Spinal cord (tissue), 10 donors: Measurements from ENCODE around the gene NUPR2. TPM values are rescaled to one million over a fixed set of nuclear protein-coding genes. Genes with fewer than 3 reads are reported as not detected.
"Not testable (repeated sequence)": the region's sequence is repeated elsewhere in the genome, so short reads cannot be mapped to it uniquely, and the experiment has no call there.

Experiments used
- DNase-seq, 6 donors: peaks; one replicate each; pipeline versions ENCODE4 v3.0.0 to v3.0.0-alpha.2; 2013 to 2015; ENCODE audit warnings: low spot score in 6 of 6, low read depth in 4 of 6
- H3K27ac ChIP-seq: one replicate; pipeline ENCODE4 v1.5.1; 2013; ENCODE audit warnings: low read depth, low read length, control low read depth
- H3K27me3 ChIP-seq: one replicate; pipeline ENCODE4 v1.6.1; 2013; ENCODE audit warnings: low read length; ENCODE audit not compliant: control insufficient read depth, insufficient read depth
- H3K36me3 ChIP-seq: one replicate; pipeline ENCODE4 v1.6.1; 2013; ENCODE audit warnings: low read length; ENCODE audit not compliant: control insufficient read depth, insufficient read depth
- H3K4me1 ChIP-seq: one replicate; pipeline ENCODE4 v1.6.1; 2013; ENCODE audit warnings: low read length; ENCODE audit not compliant: control insufficient read depth, insufficient read depth
- H3K4me3 ChIP-seq: one replicate; pipeline ENCODE4 v1.5.1; 2013; ENCODE audit warnings: low read depth, low read length, control low read depth
- H3K9me3 ChIP-seq: one replicate; pipeline ENCODE4 v1.6.1; 2013; ENCODE audit warnings: low read length; ENCODE audit not compliant: control insufficient read depth, insufficient read depth
- WGBS: methylation state at CpG from one replicate; pipeline ENCODE4 v1.1.5; 2013; ENCODE audit warnings: missing lambda C conversion rate; ENCODE audit not compliant: insufficient coverage; 5-methylcytosine and 5-hydroxymethylcytosine counted together
- polyA plus RNA-seq, 2 donors: library from polyadenylated mRNA; unstranded; fragments of 120-200 nt; gene quantifications; one replicate each; pipeline ENCODE4 v1.2.1, GENCODE V29; 2013; ENCODE audit not compliant: insufficient read length in 2 of 2
- total RNA-seq, 2 donors: library from RNA; depleted of rRNA in 1 of 2; stranded (reverse); fragments of 120-200 nt in 1 of 2; fragments of >200 nt in 1 of 2; gene quantifications; one replicate each; pipeline versions ENCODE4 v1.2.3 to v1.2.4, GENCODE V29; 2013 to 2014
- donor health status: healthy.

The NUPR2 gene
- total and polyA plus RNA-seq, 4 donors = 0.50 to 1.7 (median 1.5) TPM

- Histone ChIP-seq H3K27ac (no peak overlapping the region), H3K4me1 (peaks cover 24% of the 10 kb centered on the region), H3K27me3 (no peaks in the 10 kb centered on the region), H3K9me3 (no peaks in the 10 kb centered on the region), H3K36me3 (peaks cover 70% of the 10 kb centered on the region), H3K4me3 (no peak overlapping the region)
- 8% methylated on average over 16 of the region's 19 CpGs for WGBS
- peak in 4 of 6 donors; percentile 57 to 90 (median 77) for DNase-seq
Observed at GRCh38 chr7:56074371-56074791, 41.8 kb downstream of the NUPR2 start.

- not testable (repeated sequence) for DNase-seq
- 100% methylated on average over 13 of the region's 13 CpGs for WGBS
Observed at GRCh38 chr7:56066376-56066775, 49.8 kb downstream of the NUPR2 start.

More at GRCh38 chr7:56066376-56066775, 49.8 kb downstream of the NUPR2 start:
- not testable (repeated sequence) for H3K4me3 ChIP-seq, H3K27me3 ChIP-seq, H3K9me3 ChIP-seq, H3K27ac ChIP-seq, H3K4me1 ChIP-seq
- H3K36me3 ChIP-seq = peaks cover 32% of the 10 kb centered on the region

Other genes with a start within 250 kb of the NUPR2 start
- 10 to 100 TPM; 14.9 to 24.7 TPM for gene ZNF713, start 229.0 kb downstream of the NUPR2 start, total RNA-seq
- 10 to 100 TPM; 14.4 to 21.6 TPM for gene ZNF713, start 229.0 kb downstream of the NUPR2 start, polyA plus RNA-seq
- 10 to 100 TPM; 18.5 to 20.0 TPM for gene MRPS17, start 164.5 kb downstream of the NUPR2 start, total RNA-seq
- gene MRPS17, start 164.5 kb downstream of the NUPR2 start, polyA plus RNA-seq = 10 to 100 TPM; 19.1 to 20.2 TPM
- 10 to 100 TPM; 70.9 to 77.3 TPM for gene NIPSNAP2, start 151.8 kb downstream of the NUPR2 start, total RNA-seq
- gene NIPSNAP2, start 151.8 kb downstream of the NUPR2 start, polyA plus RNA-seq = 10 to 100 TPM; 85.7 to 95.7 TPM
- 10 to 100 TPM; 28.7 to 30.9 TPM for gene PSPH, start 65.0 kb downstream of the NUPR2 start, total RNA-seq
- 10 to 100 TPM; 42.2 to 42.4 TPM for gene PSPH, start 65.0 kb downstream of the NUPR2 start, polyA plus RNA-seq
- 100 to 1,000 TPM; 118 to 138 TPM for gene CCT6A, start 64.7 kb downstream of the NUPR2 start, total RNA-seq
- gene CCT6A, start 64.7 kb downstream of the NUPR2 start, polyA plus RNA-seq = 100 to 1,000 TPM; 167 to 193 TPM
- gene SUMF2, start 52.1 kb downstream of the NUPR2 start, total RNA-seq = 100 to 1,000 TPM; 111 to 125 TPM
- gene SUMF2, start 52.1 kb downstream of the NUPR2 start, polyA plus RNA-seq = 100 to 1,000 TPM; 101 to 138 TPM
- gene PHKG1, start 23.5 kb downstream of the NUPR2 start, total RNA-seq = 1 to 10 TPM; 6.5 to 7.9 TPM
- gene PHKG1, start 23.5 kb downstream of the NUPR2 start, polyA plus RNA-seq = 10 to 100 TPM; 14.4 to 14.9 TPM
- gene CHCHD2, start 9.9 kb downstream of the NUPR2 start, total RNA-seq = 100 to 1,000 TPM; 182 to 466 TPM
- 100 to 1,000 TPM; 297 to 334 TPM for gene CHCHD2, start 9.9 kb downstream of the NUPR2 start, polyA plus RNA-seq